Lower leg skin (tissue), 4 donors: ENCODE data around the gene YPEL4. TPM values are rescaled to one million over a fixed set of nuclear protein-coding genes. Genes with fewer than 3 reads are reported as not detected.
A peak's percentile ranks its signal among the peaks of the same experiment; 100 is the strongest.

Experiments
- DNase-seq, 2 donors: peaks; one replicate each; pipeline ENCODE4 v3.0.0-alpha.2; 2019; ENCODE audit warnings: low spot score in 2 of 2
- H3K4me3 ChIP-seq: fragments of 200-600 bp; sonication (generic); 2 replicates; pipeline ENCODE4 v1.5.1; 2017; ENCODE audit warnings: mild to moderate bottlenecking, low read depth; ENCODE audit not compliant: poor library complexity, severe bottlenecking
- CTCF ChIP-seq, 3 donors: fragments of 450-650 bp; IDR thresholded peaks; one replicate each; pipeline ENCODE4 v1.5.1; 2016; ENCODE audit warnings: antibody characterized with exemption in 3 of 3, mild to moderate bottlenecking in 3 of 3, moderate library complexity in 2 of 3
- POLR2A ChIP-seq, 2 donors: fragments of 450-650 bp; IDR thresholded peaks; one replicate each; pipeline ENCODE4 v1.6.1; 2016 to 2017; ENCODE audit warnings: antibody characterized with exemption in 2 of 2, mild to moderate bottlenecking in 1 of 2, moderate library complexity in 1 of 2
- WGBS, 2 donors: methylation state at CpG; one replicate each; pipeline ENCODE4 v1.1.5; 2018; 5-methylcytosine and 5-hydroxymethylcytosine counted together
- intact Hi-C: fragments of 100-400 bp; cut with DNase I; formaldehyde crosslinking; loops from one replicate; pipeline ENCODE4 v1.15.0; 2023; ENCODE audit warnings: low total_unique reads
- total RNA-seq, 4 donors: library from RNA; depleted of rRNA; stranded (reverse); fragments of >200 nt; gene quantifications; one replicate each; pipeline ENCODE4 v1.1.0, GENCODE V29; 2016

YPEL4 gene
- total RNA-seq, 4 donors from 2014 or later, result 0.91 to 4.3 (median 2.9) TPM

- intact Hi-C loops, result loop anchor here (5.0 kb wide), 2 partner anchors 72 to 297 kb away; partner anchors contain the start of gene UBE2L6
- no peak for DNase-seq
- TF ChIP-seq CTCF (IDR thresholded peaks at IDR 0.05) (no peak), POLR2A (IDR thresholded peaks at IDR 0.05) (no peak)
- whole genome bisulfite sequencing, 2 donors, result 14 to 23% methylated on average over 14 to 15 of the region's 15 CpGs
- no peak overlapping the region for H3K4me3 ChIP-seq
Measured at GRCh38 chr11:57639321-57640067, 10.2 kb downstream of the YPEL4 start.

GRCh38 chr11:57638811-57639320 is 10.8 kb downstream of the YPEL4 start:
- TF ChIP-seq POLR2A (IDR thresholded peaks at IDR 0.05) (no peak), CTCF (IDR thresholded peaks at IDR 0.05) (no peak)
- 0 to 4% methylated on average over 18 to 19 of the region's 19 CpGs for WGBS, 2 donors
- H3K4me3 ChIP-seq, result peak overlapping the region; percentile 64
- no peak for DNase-seq
- intact Hi-C loops, result no loop called here

- intact Hi-C loops, result no loop called here
- H3K4me3 ChIP-seq, result peak overlapping the region; percentile 64
- 1% methylated on average over 37 to 46 of the region's 47 CpGs for WGBS, 2 donors
- DNase-seq, result peak in 1 of 2 donors; percentile 91
- no peak for TF ChIP-seq POLR2A (IDR thresholded peaks at IDR 0.05)
- no peak for TF ChIP-seq CTCF (IDR thresholded peaks at IDR 0.05)
Measured at GRCh38 chr11:57638005-57638781, 11.5 kb downstream of the YPEL4 start.

GRCh38 chr11:57637626-57638004 is 12.1 kb downstream of the YPEL4 start:
- intact Hi-C loops, result no loop called here
- TF ChIP-seq POLR2A (IDR thresholded peaks at IDR 0.05) (no peak), CTCF (IDR thresholded peaks at IDR 0.05) (no peak)
- peak overlapping the region; percentile 64 for H3K4me3 ChIP-seq
- DNase-seq, result no peak
- WGBS, 2 donors, result 6 to 14% methylated on average over 15 to 18 of the region's 18 CpGs

GRCh38 chr11:57635246-57635645 is 14.5 kb downstream of the YPEL4 start:
- no peak for TF ChIP-seq POLR2A (IDR thresholded peaks at IDR 0.05)
- TF ChIP-seq CTCF (IDR thresholded peaks at IDR 0.05), result no peak
- 76 to 83% methylated on average over 8 of the region's 8 CpGs for WGBS, 2 donors
- no peak overlapping the region for H3K4me3 ChIP-seq
- intact Hi-C loops, result no loop called here
- DNase-seq, result no peak
